Measurements from ENCODE around the gene CWC25.

DNA sequence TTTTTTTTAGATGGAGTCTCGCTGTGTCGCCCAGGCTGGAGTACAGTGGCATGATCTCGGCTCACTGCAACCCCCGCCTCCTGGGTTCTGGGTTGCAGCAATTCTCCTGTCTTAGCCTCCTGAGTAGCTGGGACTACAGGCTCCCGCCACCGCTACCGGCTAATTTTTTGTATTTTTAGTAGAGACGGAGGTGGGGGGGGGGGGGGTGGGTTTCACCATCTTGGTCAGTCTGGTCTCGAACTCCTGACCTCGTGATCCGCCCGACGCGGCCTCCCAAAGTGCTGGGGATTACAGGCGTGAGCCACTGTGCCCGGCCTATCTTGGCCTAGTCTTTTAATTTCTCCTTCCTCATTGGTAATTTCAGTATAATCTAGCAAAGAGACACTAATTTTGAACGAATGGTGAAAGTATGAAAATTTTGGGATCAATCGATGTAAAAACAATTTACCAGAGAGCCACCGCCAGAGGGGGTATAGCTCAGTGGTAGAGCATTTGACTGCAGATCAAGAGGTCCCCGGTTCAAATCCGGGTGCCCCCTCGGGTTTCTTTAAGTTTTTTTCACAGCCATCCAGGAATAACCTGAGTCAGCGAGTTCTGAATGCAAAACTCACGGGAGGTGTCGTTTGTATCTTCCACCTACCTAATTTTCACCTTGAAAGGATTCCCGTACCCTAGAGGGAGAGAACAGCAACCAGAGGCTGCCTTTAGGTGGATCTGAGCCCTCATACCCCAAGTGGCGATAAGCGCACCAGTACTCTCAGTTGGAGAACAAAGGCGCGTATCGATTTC lies 42.3 kb upstream of the CWC25 start:
- no peak for TF ChIP-seq POLR2A (IDR thresholded peaks at IDR 0.05; ENCODE audit: low read depth, low read length)
- no peak for TF ChIP-seq TAF1 (IDR thresholded peaks at IDR 0.05; ENCODE audit: borderline replicate concordance, low read depth, low read length)
- TF ChIP-seq POLR2AphosphoS5 (IDR thresholded peaks at IDR 0.05; ENCODE audit: low read depth, low read length): no peak
